Astrocyte (in vitro differentiated cells and primary cell): Measurements from ENCODE around the gene TRAF1. TPM values are rescaled to one million over a fixed set of nuclear protein-coding genes. Genes with fewer than 3 reads are reported as not detected.

Experiments
- DNase-seq: peaks from one replicate; pipeline ENCODE4 v3.0.0-alpha.2; 2010; ENCODE audit warnings: low read depth
- FAIRE-seq: peaks from 2 replicates; lab custom pipeline; 2011; peaks lifted over from hg19 to GRCh38; lab: Jason Lieb, UNC
- H2AFZ ChIP-seq: 2 replicates; pipeline ENCODE4 v1.6.0; 2012; ENCODE audit warnings: low read depth, low read length, inconsistent platforms
- H3K27ac ChIP-seq: 2 replicates; pipeline ENCODE4 v1.5.1; 2011; ENCODE audit warnings: low read depth, low read length, inconsistent platforms
- H3K27me3 ChIP-seq: 2 replicates; pipeline ENCODE4 v1.6.0; 2011; ENCODE audit warnings: low read length, inconsistent platforms; ENCODE audit not compliant: insufficient read depth
- H3K36me3 ChIP-seq: 2 replicates; pipeline ENCODE4 v1.5.1; 2011; ENCODE audit warnings: low read length, inconsistent platforms; ENCODE audit not compliant: insufficient read depth
- H3K4me1 ChIP-seq: 2 replicates; pipeline ENCODE4 v1.5.1; 2011; ENCODE audit warnings: low read length, inconsistent platforms; ENCODE audit not compliant: insufficient read depth
- H3K4me2 ChIP-seq: 2 replicates; pipeline ENCODE4 v1.6.0; 2012; ENCODE audit warnings: low read length, inconsistent platforms
- H3K4me3 ChIP-seq: 2 replicates; pipeline ENCODE4 v1.5.1; 2011; ENCODE audit warnings: low read depth, mild to moderate bottlenecking, low read length, inconsistent platforms; ENCODE audit not compliant: insufficient read depth
- H3K79me2 ChIP-seq: 2 replicates; pipeline ENCODE4 v1.6.0; 2012; ENCODE audit warnings: mild to moderate bottlenecking, low read length, inconsistent platforms; ENCODE audit not compliant: insufficient read depth
- H3K9ac ChIP-seq: 2 replicates; pipeline ENCODE4 v1.6.0; 2012; ENCODE audit warnings: mild to moderate bottlenecking, low read length, inconsistent platforms
- H3K9me3 ChIP-seq: 2 replicates; pipeline ENCODE4 v1.5.1; 2012; ENCODE audit warnings: low read depth, mild to moderate bottlenecking, low read length, inconsistent platforms; ENCODE audit not compliant: insufficient read depth
- H4K20me1 ChIP-seq: 2 replicates; pipeline ENCODE4 v1.6.0; 2012; ENCODE audit warnings: low read length, inconsistent platforms; ENCODE audit not compliant: insufficient read depth
- H3K27ac Mint-ChIP-seq: one replicate; pipeline ENCODE4 v1.8.0; 2021; ENCODE audit warnings: mild to moderate bottlenecking, mixed read lengths; ENCODE audit not compliant: unreplicated experiment
- H3K27me3 Mint-ChIP-seq: one replicate; pipeline ENCODE4 v1.8.0; 2021; ENCODE audit warnings: low read depth, mixed read lengths; ENCODE audit not compliant: unreplicated experiment
- H3K36me3 Mint-ChIP-seq: one replicate; pipeline ENCODE4 v1.8.0; 2021; ENCODE audit warnings: low read depth, mixed read lengths; ENCODE audit not compliant: unreplicated experiment
- H3K4me1 Mint-ChIP-seq: one replicate; pipeline ENCODE4 v1.8.0; 2021; ENCODE audit warnings: low read depth, mixed read lengths; ENCODE audit not compliant: unreplicated experiment
- H3K4me3 Mint-ChIP-seq: one replicate; pipeline ENCODE4 v1.8.0; 2021; ENCODE audit warnings: mild to moderate bottlenecking, moderate library complexity, mixed read lengths; ENCODE audit not compliant: unreplicated experiment
- H3K9me3 Mint-ChIP-seq: one replicate; pipeline ENCODE4 v1.8.0; 2021; ENCODE audit warnings: mild to moderate bottlenecking, mixed read lengths; ENCODE audit not compliant: unreplicated experiment
- EZH2 ChIP-seq: IDR thresholded peaks from 2 replicates; pipeline ENCODE4 v1.6.1; 2012; ENCODE audit warnings: mild to moderate bottlenecking, low read length, inconsistent platforms; ENCODE audit not compliant: insufficient read depth
- total RNA-seq: library from RNA; stranded (reverse); gene quantifications from 2 replicates; pipeline ENCODE4 v1.2.1, GENCODE V29; 2021
- TF ChIP-seq, protein P1 (sequence below): IDR thresholded peaks from 2 replicates; pipeline ENCODE4 v1.5.1; 2011; ENCODE audit warnings: low read depth, mild to moderate bottlenecking, inconsistent platforms, low read length, moderate library complexity; ENCODE audit not compliant: insufficient read depth

The TRAF1 gene
- total RNA-seq, 1 donor from 2014 or later = 4.2 TPM

DNA sequence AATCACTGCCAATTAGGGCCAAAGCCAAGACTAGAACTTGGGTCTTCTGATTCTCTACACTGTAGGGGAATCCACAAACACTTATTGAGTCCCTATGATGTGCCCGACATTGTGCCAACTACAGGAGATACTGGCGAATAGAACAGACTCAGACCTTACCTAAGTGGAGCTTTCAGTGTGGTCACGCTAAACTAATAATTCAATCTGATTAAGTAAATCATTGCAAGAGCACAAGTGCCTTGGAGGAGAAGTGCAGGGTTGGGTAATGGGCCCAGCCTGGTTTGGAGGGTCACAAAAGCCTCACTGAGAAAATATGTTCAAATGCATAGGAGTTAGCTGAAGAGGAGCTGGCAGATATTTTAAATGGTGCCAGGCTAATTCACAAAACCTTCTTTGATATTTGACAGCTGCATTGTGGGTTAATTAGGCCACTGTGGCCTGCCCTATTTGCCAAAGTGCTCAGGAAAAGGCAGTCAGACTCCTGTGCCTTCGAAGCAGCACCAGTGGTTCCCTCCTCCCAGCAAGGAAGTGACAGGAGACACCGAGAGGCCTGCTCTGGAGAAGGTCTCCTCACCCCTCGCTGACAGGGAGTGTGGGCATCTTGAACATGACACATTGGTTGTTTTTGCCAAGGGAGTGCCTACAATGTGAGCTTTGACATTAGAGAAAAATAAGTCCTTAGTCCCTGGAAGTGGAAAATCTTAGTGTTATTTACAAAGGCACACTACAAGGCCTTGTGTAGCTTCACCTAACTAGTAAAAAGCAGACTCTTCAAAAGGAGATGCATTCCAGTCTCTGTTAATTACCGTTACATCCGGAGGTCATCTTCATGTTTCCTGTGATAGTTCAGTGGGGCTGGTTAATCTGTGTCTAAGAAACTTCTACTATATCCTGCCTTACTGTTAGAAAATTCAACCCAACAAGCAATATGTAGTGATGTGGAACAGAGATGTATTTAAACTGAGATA is 24.1 kb upstream of the TRAF1 start:
- no peaks in the 10 kb centered on the region for H3K79me2 ChIP-seq
- H3K4me1 ChIP-seq = no peaks in the 10 kb centered on the region
- Mint-ChIP-seq H3K27ac (no peak overlapping the region), H3K36me3 (no peaks in the 10 kb centered on the region), H3K4me3 (no peak overlapping the region), H3K4me1 (peaks cover 3% of the 10 kb centered on the region), H3K9me3 (no peaks in the 10 kb centered on the region), H3K27me3 (no peaks in the 10 kb centered on the region)
- TF ChIP-seq EZH2 = no peak
- TF ChIP-seq, protein P1, sequence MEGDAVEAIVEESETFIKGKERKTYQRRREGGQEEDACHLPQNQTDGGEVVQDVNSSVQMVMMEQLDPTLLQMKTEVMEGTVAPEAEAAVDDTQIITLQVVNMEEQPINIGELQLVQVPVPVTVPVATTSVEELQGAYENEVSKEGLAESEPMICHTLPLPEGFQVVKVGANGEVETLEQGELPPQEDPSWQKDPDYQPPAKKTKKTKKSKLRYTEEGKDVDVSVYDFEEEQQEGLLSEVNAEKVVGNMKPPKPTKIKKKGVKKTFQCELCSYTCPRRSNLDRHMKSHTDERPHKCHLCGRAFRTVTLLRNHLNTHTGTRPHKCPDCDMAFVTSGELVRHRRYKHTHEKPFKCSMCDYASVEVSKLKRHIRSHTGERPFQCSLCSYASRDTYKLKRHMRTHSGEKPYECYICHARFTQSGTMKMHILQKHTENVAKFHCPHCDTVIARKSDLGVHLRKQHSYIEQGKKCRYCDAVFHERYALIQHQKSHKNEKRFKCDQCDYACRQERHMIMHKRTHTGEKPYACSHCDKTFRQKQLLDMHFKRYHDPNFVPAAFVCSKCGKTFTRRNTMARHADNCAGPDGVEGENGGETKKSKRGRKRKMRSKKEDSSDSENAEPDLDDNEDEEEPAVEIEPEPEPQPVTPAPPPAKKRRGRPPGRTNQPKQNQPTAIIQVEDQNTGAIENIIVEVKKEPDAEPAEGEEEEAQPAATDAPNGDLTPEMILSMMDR = no peak
- H3K9ac ChIP-seq = no peak overlapping the region
- H4K20me1 ChIP-seq = no peaks in the 10 kb centered on the region
- DNase-seq (no peak), FAIRE-seq (no peak)
- H3K4me3 ChIP-seq = no peak overlapping the region
- H3K27me3 ChIP-seq = peaks cover 3% of the 10 kb centered on the region
- H3K4me2 ChIP-seq = no peak overlapping the region
- no peaks in the 10 kb centered on the region for H3K36me3 ChIP-seq
- H3K27ac ChIP-seq = no peak overlapping the region
- H2AFZ ChIP-seq = no peak overlapping the region
- H3K9me3 ChIP-seq = no peaks in the 10 kb centered on the region

DNA sequence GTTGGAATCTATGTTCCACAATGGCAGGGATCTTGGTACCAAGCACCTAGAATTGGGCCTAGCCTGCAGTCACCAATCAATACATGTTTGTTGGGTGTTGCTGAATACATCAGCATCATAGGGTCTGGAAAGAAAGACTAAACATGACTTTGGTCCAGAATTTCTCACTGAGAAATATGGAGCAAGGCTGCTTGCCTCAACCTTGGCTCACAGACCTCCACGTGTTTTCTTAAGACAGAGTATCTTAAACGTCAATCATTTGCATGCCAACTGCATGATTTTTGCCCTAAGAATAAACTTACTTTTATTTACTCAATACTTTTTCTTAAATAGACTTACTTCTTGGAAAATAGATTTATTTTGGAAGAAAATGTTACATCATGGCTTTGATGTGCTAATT is 22.7 kb upstream of the TRAF1 start:
- peaks cover 3% of the 10 kb centered on the region for H3K27me3 ChIP-seq
- DNase-seq (no peak), FAIRE-seq (no peak)
- Mint-ChIP-seq H3K4me1 (peaks cover 3% of the 10 kb centered on the region), H3K27me3 (no peaks in the 10 kb centered on the region), H3K36me3 (no peaks in the 10 kb centered on the region), H3K27ac (no peak overlapping the region), H3K9me3 (no peaks in the 10 kb centered on the region), H3K4me3 (no peak overlapping the region)
- H3K27ac ChIP-seq = no peak overlapping the region
- no peak overlapping the region for H3K4me2 ChIP-seq
- H3K79me2 ChIP-seq = no peaks in the 10 kb centered on the region
- no peaks in the 10 kb centered on the region for H3K4me1 ChIP-seq
- no peaks in the 10 kb centered on the region for H4K20me1 ChIP-seq
- H3K4me3 ChIP-seq = no peak overlapping the region
- no peaks in the 10 kb centered on the region for H3K9me3 ChIP-seq
- TF ChIP-seq EZH2 = no peak
- TF ChIP-seq, protein P1 = no peak
- H3K36me3 ChIP-seq = no peaks in the 10 kb centered on the region
- H3K9ac ChIP-seq = no peak overlapping the region
- H2AFZ ChIP-seq = no peak overlapping the region

DNA sequence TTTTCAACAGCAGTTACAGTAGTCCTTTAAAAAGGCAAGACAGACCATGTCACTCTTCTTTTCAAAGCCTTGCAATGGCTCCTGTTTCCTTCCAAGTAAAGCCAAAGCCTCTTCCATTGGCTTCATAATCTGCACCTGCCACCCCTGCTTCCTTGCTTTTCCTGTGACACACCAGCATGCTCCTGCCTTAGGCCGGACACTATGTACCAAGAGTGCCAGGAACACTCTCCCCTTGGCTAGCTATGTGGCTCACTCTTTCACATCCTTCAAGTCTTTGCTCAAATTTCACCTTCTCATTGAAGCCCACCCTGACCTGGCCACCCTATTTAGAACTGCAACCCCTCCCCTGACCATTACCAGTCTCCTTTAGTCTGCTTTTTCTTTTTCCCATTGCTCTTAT is 22.2 kb upstream of the TRAF1 start:
- H3K27me3 ChIP-seq = peaks cover 3% of the 10 kb centered on the region
- no peaks in the 10 kb centered on the region for H3K36me3 Mint-ChIP-seq
- H3K4me1 ChIP-seq = no peaks in the 10 kb centered on the region
- FAIRE-seq (no peak), DNase-seq (no peak)
- H3K4me3 ChIP-seq = no peak overlapping the region
- TF ChIP-seq, protein P1 = no peak
- TF ChIP-seq EZH2 = no peak
- no peak overlapping the region for H3K4me3 Mint-ChIP-seq
- H3K27ac Mint-ChIP-seq = no peak overlapping the region
- no peaks in the 10 kb centered on the region for H4K20me1 ChIP-seq
- H3K4me2 ChIP-seq = no peak overlapping the region
- H3K27me3 Mint-ChIP-seq = no peaks in the 10 kb centered on the region
- no peaks in the 10 kb centered on the region for H3K9me3 ChIP-seq
- no peak overlapping the region for H3K27ac ChIP-seq
- H3K9me3 Mint-ChIP-seq = no peaks in the 10 kb centered on the region
- H2AFZ ChIP-seq = no peak overlapping the region
- no peak overlapping the region for H3K9ac ChIP-seq
- H3K79me2 ChIP-seq = no peaks in the 10 kb centered on the region
- no peaks in the 10 kb centered on the region for H3K36me3 ChIP-seq
- H3K4me1 Mint-ChIP-seq = peaks cover 3% of the 10 kb centered on the region
